Prostate gland (tissue), 2 donors: ENCODE results near the gene FAM89A.
"Not testable (repeated sequence)": the region's sequence is repeated elsewhere in the genome, so short reads cannot be mapped to it uniquely, and the experiment has no call there.

Experiments used
- CTCF ChIP-seq, 4 experiments: fragments of 200-600 bp in 2 of 4; fragments of 450-650 bp in 2 of 4; sonication (generic) in 2 of 4; IDR thresholded peaks; 1 replicate in 3 of 4; 2 replicates in 1 of 4; pipeline ENCODE4 v1.5.1; 2016 to 2019; ENCODE audit warnings: antibody characterized with exemption in 4 of 4, mild to moderate bottlenecking in 2 of 4, moderate library complexity in 2 of 4
- POLR2A ChIP-seq: fragments of 450-650 bp; IDR thresholded peaks from one replicate; pipeline ENCODE4 v1.6.1; 2016; ENCODE audit warnings: antibody characterized with exemption, mild to moderate bottlenecking

- TF ChIP-seq CTCF (IDR thresholded peaks at IDR 0.05); POLR2A: not testable (repeated sequence)
Observed at GRCh38 chr1:231007535-231007934, 32.5 kb downstream of the FAM89A start.
